HEK293 (cell line): ENCODE measurements around the gene GGPS1.
"Not testable (repeated sequence)": the region's sequence is repeated elsewhere in the genome, so short reads cannot be mapped to it uniquely, and the experiment has no call there.

Source experiments
- CTCF ChIA-PET: fragments of 350-600 bp; formaldehyde crosslinking; extraction: SDS; loops from one replicate; lab custom pipeline; 2021; ENCODE audit warnings: antibody characterized with exemption; lab: Yijun Ruan, JAX
- POLR2A ChIA-PET: fragments of 300-600 bp; formaldehyde crosslinking; extraction: SDS; loops from one replicate; lab custom pipeline; 2020; ENCODE audit warnings: antibody characterized with exemption, inconsistent platforms; lab: Yijun Ruan, JAX
- H3K27ac ChIP-seq: fragments of 200-500 bp; sonication (Bioruptor generic); 2 replicates; pipeline ENCODE4 v1.5.1; 2014; ENCODE audit warnings: low read depth, low read length, control low read depth, inconsistent platforms; ENCODE audit errors: extremely low read depth
- H3K36me3 ChIP-seq, 2 experiments: fragments of 200-500 bp in 1 of 2; sonication (Bioruptor generic) in 1 of 2; 1 replicate in 1 of 2; 2 replicates in 1 of 2; pipeline ENCODE4 v1.5.1; 2014 to 2017; ENCODE audit warnings: inconsistent platforms in 2 of 2, low read length in 2 of 2; ENCODE audit not compliant: control insufficient read depth in 2 of 2, insufficient read depth in 1 of 2
- H3K4me1 ChIP-seq: fragments of 200-500 bp; sonication (Bioruptor generic); 2 replicates; pipeline ENCODE4 v1.5.1; 2014; ENCODE audit warnings: mild to moderate bottlenecking, low read length, inconsistent platforms; ENCODE audit not compliant: control insufficient read depth, insufficient read depth
- H3K4me3 ChIP-seq: 2 replicates; pipeline ENCODE4 v1.5.1; 2011; ENCODE audit warnings: low read depth, mild to moderate bottlenecking, control low read depth, low read length, moderate library complexity
- H3K9me3 ChIP-seq: fragments of 200-500 bp; sonication (Bioruptor generic); 2 replicates; pipeline ENCODE4 v1.5.1; 2014; ENCODE audit warnings: low read depth, low read length, inconsistent platforms; ENCODE audit not compliant: control insufficient read depth, insufficient read depth
- AEBP2 ChIP-seq: fragments of 450-650 bp; formaldehyde crosslinking; IDR thresholded peaks from 2 replicates; pipeline ENCODE4 v1.5.1; 2016; ENCODE audit warnings: missing biosample characterization, missing genetic modification characterization, borderline replicate concordance
- FEZF1 ChIP-seq: fragments of 450-650 bp; formaldehyde crosslinking; IDR thresholded peaks from 2 replicates; pipeline ENCODE4 v1.5.1; 2016; ENCODE audit warnings: missing biosample characterization, missing genetic modification characterization
- GLIS1 ChIP-seq: fragments of 450-650 bp; formaldehyde crosslinking; IDR thresholded peaks from 2 replicates; pipeline ENCODE4 v1.5.1; 2016; ENCODE audit warnings: missing biosample characterization, missing genetic modification characterization
- HIC1 ChIP-seq: fragments of 450-650 bp; formaldehyde crosslinking; IDR thresholded peaks from 2 replicates; pipeline ENCODE4 v1.5.1; 2016; ENCODE audit warnings: missing biosample characterization, missing genetic modification characterization
- KLF17 ChIP-seq: fragments of 450-650 bp; formaldehyde crosslinking; IDR thresholded peaks from 2 replicates; pipeline ENCODE4 v1.5.1; 2016; ENCODE audit warnings: missing biosample characterization, missing genetic modification characterization
- MZF1 ChIP-seq: fragments of 450-650 bp; formaldehyde crosslinking; IDR thresholded peaks from 2 replicates; pipeline ENCODE4 v1.5.1; 2017; ENCODE audit warnings: missing biosample characterization, missing genetic modification characterization, borderline replicate concordance
- OSR2 ChIP-seq: fragments of 450-650 bp; formaldehyde crosslinking; IDR thresholded peaks from 2 replicates; pipeline ENCODE4 v1.5.1; 2016; ENCODE audit warnings: missing biosample characterization, missing genetic modification characterization
- SETDB1 ChIP-seq: IDR thresholded peaks from one replicate; pipeline ENCODE4 v1.6.1; 2017; ENCODE audit warnings: mild to moderate bottlenecking, low read length, moderate library complexity, mixed read lengths; ENCODE audit not compliant: insufficient read length
- ZNF114 ChIP-seq: fragments of 450-650 bp; formaldehyde crosslinking; IDR thresholded peaks from 2 replicates; pipeline ENCODE4 v1.5.0; 2017; ENCODE audit warnings: missing biosample characterization, missing genetic modification characterization
- ZNF121 ChIP-seq: fragments of 450-650 bp; formaldehyde crosslinking; IDR thresholded peaks from 2 replicates; pipeline ENCODE4 v1.5.1; 2016; ENCODE audit warnings: missing biosample characterization, missing genetic modification characterization
- ZNF146 ChIP-seq: fragments of 450-650 bp; formaldehyde crosslinking; IDR thresholded peaks from 2 replicates; pipeline ENCODE4 v1.5.1; 2016; ENCODE audit warnings: missing biosample characterization, missing genetic modification characterization
- ZNF16 ChIP-seq: fragments of 450-650 bp; formaldehyde crosslinking; IDR thresholded peaks from 2 replicates; pipeline ENCODE4 v1.5.1; 2016; ENCODE audit warnings: low read depth, missing biosample characterization, missing genetic modification characterization
- ZNF169 ChIP-seq: fragments of 450-650 bp; formaldehyde crosslinking; IDR thresholded peaks from 2 replicates; pipeline ENCODE4 v1.5.1; 2016; ENCODE audit warnings: missing biosample characterization, missing genetic modification characterization
- ZNF248 ChIP-seq: fragments of 450-650 bp; formaldehyde crosslinking; IDR thresholded peaks from 2 replicates; pipeline ENCODE4 v1.5.1; 2017; ENCODE audit warnings: missing biosample characterization, missing genetic modification characterization
- ZNF354C ChIP-seq: fragments of 450-650 bp; formaldehyde crosslinking; IDR thresholded peaks from 2 replicates; pipeline ENCODE4 v1.5.1; 2016; ENCODE audit warnings: missing biosample characterization, missing genetic modification characterization, low read depth, borderline replicate concordance
- ZNF366 ChIP-seq: fragments of 450-650 bp; formaldehyde crosslinking; conservative IDR thresholded peaks from 2 replicates; pipeline ENCODE4 v1.5.1; 2016; ENCODE audit warnings: missing biosample characterization, missing genetic modification characterization
- ZNF416 ChIP-seq: fragments of 450-650 bp; formaldehyde crosslinking; IDR thresholded peaks from 2 replicates; pipeline ENCODE4 v1.5.1; 2016; ENCODE audit warnings: missing biosample characterization, missing genetic modification characterization
- ZNF558 ChIP-seq: fragments of 450-650 bp; formaldehyde crosslinking; IDR thresholded peaks from 2 replicates; pipeline ENCODE4 v1.5.1; 2016; ENCODE audit warnings: missing biosample characterization, missing genetic modification characterization
- ZNF596 ChIP-seq: fragments of 450-650 bp; IDR thresholded peaks from 2 replicates; pipeline ENCODE4 v1.5.0; 2018; ENCODE audit warnings: missing biosample characterization, mild to moderate bottlenecking, missing genetic modification characterization, moderate library complexity
- ZNF658 ChIP-seq: fragments of 450-650 bp; formaldehyde crosslinking; IDR thresholded peaks from 2 replicates; pipeline ENCODE4; 2016; ENCODE audit warnings: missing biosample characterization, missing genetic modification characterization
- ZNF670 ChIP-seq: fragments of 450-650 bp; formaldehyde crosslinking; IDR thresholded peaks from 2 replicates; pipeline ENCODE4 v1.5.1; 2016; ENCODE audit warnings: missing biosample characterization, missing genetic modification characterization, low read depth
- ZNF776 ChIP-seq: fragments of 450-650 bp; formaldehyde crosslinking; IDR thresholded peaks from 2 replicates; pipeline ENCODE4 v1.5.0; 2017; ENCODE audit warnings: missing biosample characterization, missing genetic modification characterization, borderline replicate concordance
- ZSCAN16 ChIP-seq: fragments of 450-650 bp; formaldehyde crosslinking; IDR thresholded peaks from 2 replicates; pipeline ENCODE4 v1.5.1; 2016; ENCODE audit warnings: missing biosample characterization, missing genetic modification characterization
- TF ChIP-seq, protein P1 (sequence below): fragments of 450-650 bp; formaldehyde crosslinking; IDR thresholded peaks from 2 replicates; pipeline ENCODE4 v1.5.1; 2017; ENCODE audit warnings: missing biosample characterization, missing genetic modification characterization
- TF ChIP-seq, protein P2 (sequence below): fragments of 450-650 bp; formaldehyde crosslinking; IDR thresholded peaks from 2 replicates; pipeline ENCODE4 v1.5.1; 2016; ENCODE audit warnings: missing biosample characterization, missing genetic modification characterization

Gene GGPS1

GRCh38 chr1:235304549-235305451 is 23.6 kb upstream of the GGPS1 start (continued):
- TF ChIP-seq ZNF354C (tag by site-specific recombination) (no peak), KLF17 (no peak), ZNF121 (tag by site-specific recombination) (no peak), ZNF114 (tag by site-specific recombination) (no peak), ZSCAN16 (no peak), ZNF16 (tag by site-specific recombination) (no peak), ZNF670 (tag by site-specific recombination) (no peak), ZNF366 (tag by site-specific recombination) (0 out of 2 replicates have a peak, but pooled peaks have one; percentile 10), AEBP2 (tag by site-specific recombination) (no peak), ZNF658 (tag by site-specific recombination) (no peak), SETDB1 (no peak), FEZF1 (tag by site-specific recombination) (peak; percentile 18; the same call in 1 of the 2 replicates), ZNF776 (tag by site-specific recombination) (no peak), HIC1 (tag by site-specific recombination) (peak; percentile 19; the same call in 1 of the 2 replicates), ZNF558 (no peak), ZNF416 (tag by site-specific recombination) (no peak)

GRCh38 chr1:235307158-235308124 is 20.9 kb upstream of the GGPS1 start:
- Histone ChIP-seq H3K36me3 (peaks cover 9 to 22% of the 10 kb centered on the region in 2 experiments; a peak in 2 of 3 replicates), H3K4me3 (no peak overlapping the region), H3K9me3 (no peaks in the 10 kb centered on the region), H3K4me1 (peaks cover 30% of the 10 kb centered on the region), H3K27ac (no peak overlapping the region)
- ChIA-PET CTCF (interaction anchor here (0.6 to 1.2 kb wide), 6 partner anchors 16 to 1319 kb away, joined by 3 to 4 read pairs (median 3); no protein-coding TSS in a partner anchor), POLR2A (interaction anchor here (0.6 to 1.4 kb wide), 2 partner anchors 21 to 31 kb away, joined by 3 to 6 read pairs; partner anchors contain the start of gene GGPS1)
- TF ChIP-seq GLIS1 (no peak), ZNF248 (tag by site-specific recombination) (no peak), MZF1 (tag by site-specific recombination) (0 out of 2 replicates have a peak, but pooled peaks have one; percentile 21), OSR2 (tag by site-specific recombination) (0 out of 2 replicates have a peak, but pooled peaks have one; percentile 8), ZNF596 (tag by site-specific recombination) (peak; percentile 63), ZNF146 (no peak), ZNF169 (tag by site-specific recombination) (no peak)
- TF ChIP-seq, protein P1, sequence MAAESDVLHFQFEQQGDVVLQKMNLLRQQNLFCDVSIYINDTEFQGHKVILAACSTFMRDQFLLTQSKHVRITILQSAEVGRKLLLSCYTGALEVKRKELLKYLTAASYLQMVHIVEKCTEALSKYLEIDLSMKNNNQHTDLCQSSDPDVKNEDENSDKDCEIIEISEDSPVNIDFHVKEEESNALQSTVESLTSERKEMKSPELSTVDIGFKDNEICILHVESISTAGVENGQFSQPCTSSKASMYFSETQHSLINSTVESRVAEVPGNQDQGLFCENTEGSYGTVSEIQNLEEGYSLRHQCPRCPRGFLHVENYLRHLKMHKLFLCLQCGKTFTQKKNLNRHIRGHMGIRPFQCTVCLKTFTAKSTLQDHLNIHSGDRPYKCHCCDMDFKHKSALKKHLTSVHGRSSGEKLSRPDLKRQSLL (tag by site-specific recombination) = peak; percentile 71; the same call in 1 of the 2 replicates
- TF ChIP-seq, protein P2, sequence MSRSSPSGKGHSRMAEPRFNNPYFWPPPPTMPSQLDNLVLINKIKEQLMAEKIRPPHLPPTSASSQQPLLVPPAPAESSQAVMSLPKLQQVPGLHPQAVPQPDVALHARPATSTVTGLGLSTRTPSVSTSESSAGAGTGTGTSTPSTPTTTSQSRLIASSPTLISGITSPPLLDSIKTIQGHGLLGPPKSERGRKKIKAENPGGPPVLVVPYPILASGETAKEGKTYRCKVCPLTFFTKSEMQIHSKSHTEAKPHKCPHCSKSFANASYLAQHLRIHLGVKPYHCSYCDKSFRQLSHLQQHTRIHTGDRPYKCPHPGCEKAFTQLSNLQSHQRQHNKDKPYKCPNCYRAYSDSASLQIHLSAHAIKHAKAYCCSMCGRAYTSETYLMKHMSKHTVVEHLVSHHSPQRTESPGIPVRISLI = 0 out of 2 replicates have a peak, but pooled peaks have one; percentile 28

DNA sequence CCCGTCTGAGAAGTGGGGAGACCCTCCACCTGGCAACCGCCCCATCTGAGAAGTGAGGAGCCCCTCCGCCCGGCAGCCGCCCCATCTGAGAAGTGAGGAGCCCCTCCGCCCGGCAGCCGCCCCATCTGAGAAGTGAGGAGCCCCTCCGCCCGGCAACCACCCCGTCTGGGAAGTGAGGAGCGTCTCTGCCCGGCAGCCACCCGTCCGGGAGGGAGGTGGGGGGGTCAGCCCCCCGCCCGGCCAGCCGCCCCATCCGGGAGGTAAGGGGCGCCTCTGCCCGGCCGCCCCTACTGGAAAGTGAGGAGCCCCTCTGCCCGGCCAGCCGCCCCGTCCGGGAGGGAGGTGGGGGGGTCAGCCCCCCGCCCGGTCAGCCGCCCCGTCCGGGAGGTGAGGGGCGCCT is 19.2 kb upstream of the GGPS1 start:
- POLR2A ChIA-PET, H3K4me3 ChIP-seq, H3K9me3 ChIP-seq, CTCF ChIA-PET, H3K27ac ChIP-seq: not testable (repeated sequence)
- peaks cover 33% of the 10 kb centered on the region for H3K4me1 ChIP-seq
- peaks cover 9 to 22% of the 10 kb centered on the region in 2 experiments; a peak in 2 of 3 replicates for H3K36me3 ChIP-seq
